Nephron (organoid): ENCODE measurements around the gene COX20.

ENCODE experiments used
- H3K27ac Mint-ChIP-seq, 3 experiments: 2 replicates each; pipeline ENCODE4 v1.8.0; 2020; ENCODE audit warnings: mixed read lengths in 3 of 3, mild to moderate bottlenecking in 2 of 3, moderate library complexity in 1 of 3
- H3K27me3 Mint-ChIP-seq: 2 replicates; pipeline ENCODE4 v1.8.0; 2021; ENCODE audit warnings: low read depth, mild to moderate bottlenecking, moderate library complexity, mixed read lengths
- H3K36me3 Mint-ChIP-seq: 2 replicates; pipeline ENCODE4 v1.8.0; 2020; ENCODE audit warnings: low read depth, mixed read lengths
- H3K4me1 Mint-ChIP-seq: 2 replicates; pipeline ENCODE4 v1.8.0; 2020; ENCODE audit warnings: mixed read lengths
- H3K4me3 Mint-ChIP-seq, 3 experiments: 2 replicates each; pipeline ENCODE4 v1.8.0; 2020; ENCODE audit warnings: mild to moderate bottlenecking in 3 of 3, mixed read lengths in 3 of 3, moderate library complexity in 2 of 3
- H3K9me3 Mint-ChIP-seq: 2 replicates; pipeline ENCODE4 v1.8.0; 2020; ENCODE audit warnings: mixed read lengths
- TF ChIP-seq, protein P1 (sequence below), 3 experiments: fragments of 200-600 bp; sonication (generic); IDR thresholded peaks; one replicate each; pipeline ENCODE4 v1.5.0; 2021; ENCODE audit warnings: antibody characterized with exemption in 3 of 3; ENCODE audit not compliant: unreplicated experiment in 3 of 3

COX20 gene

GRCh38 chr1:244866355-244866754 lies 30.9 kb downstream of the COX20 start:
- Mint-ChIP-seq H3K4me3 (peak overlapping the region in 1 of 3 experiments; percentile 22), H3K27ac (peak overlapping the region; percentile 99), H3K27me3 (no peaks in the 10 kb centered on the region), H3K36me3 (peaks cover 12% of the 10 kb centered on the region), H3K4me1 (peaks cover 32% of the 10 kb centered on the region), H3K9me3 (no peaks in the 10 kb centered on the region)
- TF ChIP-seq, protein P1, sequence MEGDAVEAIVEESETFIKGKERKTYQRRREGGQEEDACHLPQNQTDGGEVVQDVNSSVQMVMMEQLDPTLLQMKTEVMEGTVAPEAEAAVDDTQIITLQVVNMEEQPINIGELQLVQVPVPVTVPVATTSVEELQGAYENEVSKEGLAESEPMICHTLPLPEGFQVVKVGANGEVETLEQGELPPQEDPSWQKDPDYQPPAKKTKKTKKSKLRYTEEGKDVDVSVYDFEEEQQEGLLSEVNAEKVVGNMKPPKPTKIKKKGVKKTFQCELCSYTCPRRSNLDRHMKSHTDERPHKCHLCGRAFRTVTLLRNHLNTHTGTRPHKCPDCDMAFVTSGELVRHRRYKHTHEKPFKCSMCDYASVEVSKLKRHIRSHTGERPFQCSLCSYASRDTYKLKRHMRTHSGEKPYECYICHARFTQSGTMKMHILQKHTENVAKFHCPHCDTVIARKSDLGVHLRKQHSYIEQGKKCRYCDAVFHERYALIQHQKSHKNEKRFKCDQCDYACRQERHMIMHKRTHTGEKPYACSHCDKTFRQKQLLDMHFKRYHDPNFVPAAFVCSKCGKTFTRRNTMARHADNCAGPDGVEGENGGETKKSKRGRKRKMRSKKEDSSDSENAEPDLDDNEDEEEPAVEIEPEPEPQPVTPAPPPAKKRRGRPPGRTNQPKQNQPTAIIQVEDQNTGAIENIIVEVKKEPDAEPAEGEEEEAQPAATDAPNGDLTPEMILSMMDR (IDR thresholded peaks at IDR 0.05; ENCODE audit: unreplicated experiment in 3 of 3), result no peak

DNA sequence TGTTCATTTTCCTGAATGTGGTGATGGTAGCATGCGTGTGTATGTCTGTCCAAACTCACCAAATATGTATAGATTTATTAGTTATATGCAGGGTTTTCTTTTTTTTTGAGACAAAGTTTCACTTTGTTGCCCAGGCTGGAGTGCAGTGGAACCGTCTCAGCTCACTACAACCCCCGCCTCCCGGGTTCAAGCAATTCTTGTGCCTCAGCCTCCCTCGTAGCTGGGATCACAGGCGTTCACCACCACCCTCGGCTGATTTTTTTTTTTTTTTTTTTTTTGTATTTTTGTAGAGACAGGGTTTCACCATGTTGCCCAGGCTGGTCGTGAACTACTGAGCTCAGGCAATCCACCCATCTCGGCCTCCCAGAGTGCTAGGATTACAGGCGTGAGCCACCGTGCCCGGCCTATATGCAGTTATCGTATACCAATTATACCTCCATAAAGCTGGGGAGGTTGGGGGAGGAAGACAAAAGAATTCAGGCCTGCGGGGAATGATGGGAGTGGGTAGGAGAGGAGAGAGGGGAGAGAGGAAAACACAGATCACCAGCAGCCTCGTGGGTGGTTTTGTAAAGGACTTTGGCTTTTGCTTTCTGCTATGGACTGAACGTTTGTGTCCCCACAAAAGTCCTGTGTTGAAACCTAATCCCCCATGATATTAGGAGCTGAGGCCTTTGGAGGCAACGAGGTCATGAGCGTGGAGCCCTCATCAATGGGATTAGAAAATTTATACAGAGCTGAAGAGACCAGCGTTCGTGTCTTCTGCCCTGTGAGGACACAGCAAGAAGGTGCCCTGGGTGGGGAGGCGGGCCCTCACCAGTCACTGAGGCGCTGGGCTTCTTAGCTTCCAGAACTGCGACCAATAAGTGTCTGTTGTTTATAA lies 33.3 kb downstream of the COX20 start:
- Mint-ChIP-seq H3K9me3 (no peaks in the 10 kb centered on the region), H3K27ac (peak overlapping the region in 2 of 3 experiments; percentile 23 to 33), H3K36me3 (no peaks in the 10 kb centered on the region), H3K27me3 (no peaks in the 10 kb centered on the region), H3K4me3 (no peak overlapping the region), H3K4me1 (peaks cover 21% of the 10 kb centered on the region)
- TF ChIP-seq, protein P1 (IDR thresholded peaks at IDR 0.05; ENCODE audit: unreplicated experiment in 3 of 3), result no peak

- no peak overlapping the region for H3K4me3 Mint-ChIP-seq
Measured at GRCh38 chr1:244869364-244869827, 33.9 kb downstream of the COX20 start.

GRCh38 chr1:244869950-244870349 lies 34.5 kb downstream of the COX20 start:
- Mint-ChIP-seq H3K36me3 (no peaks in the 10 kb centered on the region), H3K27me3 (no peaks in the 10 kb centered on the region), H3K4me1 (peaks cover 21% of the 10 kb centered on the region), H3K4me3 (no peak overlapping the region), H3K9me3 (no peaks in the 10 kb centered on the region), H3K27ac (peak overlapping the region in 1 of 3 experiments; percentile 59)
- TF ChIP-seq, protein P1 (IDR thresholded peaks at IDR 0.05; ENCODE audit: unreplicated experiment in 3 of 3), result no peak

More at GRCh38 chr1:244869364-244869827, 33.9 kb downstream of the COX20 start:
- H3K27me3 Mint-ChIP-seq, result no peaks in the 10 kb centered on the region
- H3K9me3 Mint-ChIP-seq, result no peaks in the 10 kb centered on the region
- H3K4me1 Mint-ChIP-seq, result peaks cover 21% of the 10 kb centered on the region
- peak overlapping the region in 2 of 3 experiments; percentile 23 to 33 for H3K27ac Mint-ChIP-seq
- no peaks in the 10 kb centered on the region for H3K36me3 Mint-ChIP-seq
- TF ChIP-seq, protein P1 (IDR thresholded peaks at IDR 0.05; ENCODE audit: unreplicated experiment in 3 of 3), result no peak

DNA sequence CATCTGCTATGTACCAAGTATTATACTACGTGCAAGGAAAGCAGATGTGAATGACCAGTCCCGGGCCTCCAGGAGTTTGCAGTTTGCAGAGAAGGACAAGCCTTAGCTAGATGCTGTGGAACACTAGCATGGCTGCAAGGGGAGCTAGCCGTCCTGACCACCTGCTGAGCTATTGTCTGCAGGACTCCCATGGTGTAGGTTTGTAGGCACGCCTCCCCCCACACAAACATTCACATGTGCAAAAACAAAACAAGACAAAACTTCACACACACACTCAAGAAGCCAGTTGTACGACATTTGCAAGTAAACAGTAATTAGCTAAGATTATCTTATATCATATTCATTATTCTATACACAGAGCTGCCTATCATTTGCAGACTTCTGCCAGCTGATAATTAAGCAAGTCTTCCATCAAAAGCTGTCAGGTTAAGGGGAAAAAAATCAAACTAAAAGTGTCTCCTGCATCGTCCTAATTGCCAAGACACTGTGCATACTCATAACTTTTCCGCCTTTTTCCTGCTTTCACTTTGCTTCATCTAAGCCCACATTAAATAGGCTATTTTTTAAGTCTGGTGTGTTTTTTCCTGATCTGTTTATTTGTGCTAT lies 39.6 kb downstream of the COX20 start:
- H3K4me1 Mint-ChIP-seq, result no peaks in the 10 kb centered on the region
- H3K4me3 Mint-ChIP-seq, result no peak overlapping the region
- no peaks in the 10 kb centered on the region for H3K27me3 Mint-ChIP-seq
- H3K27ac Mint-ChIP-seq, result no peak overlapping the region
- TF ChIP-seq, protein P1 (IDR thresholded peaks at IDR 0.05; ENCODE audit: unreplicated experiment in 3 of 3), result no peak
- H3K36me3 Mint-ChIP-seq, result no peaks in the 10 kb centered on the region
- H3K9me3 Mint-ChIP-seq, result no peaks in the 10 kb centered on the region
